HG03095 (cell line): ENCODE data around the gene BATF3.
A peak's percentile ranks its signal among the peaks of the same experiment; 100 is the strongest.

Experiments
- ATAC-seq: cut with Tn5 transposase; IDR thresholded peaks from one replicate; pipeline ENCODE4 v1.9.1; 2021; ENCODE audit warnings: moderate library complexity; ENCODE audit not compliant: unreplicated experiment

BATF3 gene

DNA sequence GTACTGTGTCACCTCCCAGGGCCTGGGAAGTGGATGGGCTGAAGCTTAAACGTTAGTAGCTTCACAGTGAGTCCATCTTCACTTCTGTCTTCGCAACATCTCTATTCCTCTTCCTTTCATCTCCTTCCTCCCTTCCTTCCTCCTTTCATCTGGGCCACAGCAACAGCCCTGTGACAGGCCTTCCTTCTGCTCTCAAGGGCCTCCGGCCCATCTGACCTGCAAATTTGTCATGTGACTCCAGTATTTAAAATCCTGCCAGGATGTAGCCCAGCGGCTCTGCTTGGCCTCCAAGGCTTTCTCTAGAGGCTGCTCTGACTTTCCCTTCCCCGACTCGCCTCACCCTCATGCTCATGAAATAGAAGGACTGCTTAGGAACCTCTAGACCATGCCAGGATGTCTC, 10.9 kb upstream of the BATF3 start:
- ATAC-seq = no peak

DNA sequence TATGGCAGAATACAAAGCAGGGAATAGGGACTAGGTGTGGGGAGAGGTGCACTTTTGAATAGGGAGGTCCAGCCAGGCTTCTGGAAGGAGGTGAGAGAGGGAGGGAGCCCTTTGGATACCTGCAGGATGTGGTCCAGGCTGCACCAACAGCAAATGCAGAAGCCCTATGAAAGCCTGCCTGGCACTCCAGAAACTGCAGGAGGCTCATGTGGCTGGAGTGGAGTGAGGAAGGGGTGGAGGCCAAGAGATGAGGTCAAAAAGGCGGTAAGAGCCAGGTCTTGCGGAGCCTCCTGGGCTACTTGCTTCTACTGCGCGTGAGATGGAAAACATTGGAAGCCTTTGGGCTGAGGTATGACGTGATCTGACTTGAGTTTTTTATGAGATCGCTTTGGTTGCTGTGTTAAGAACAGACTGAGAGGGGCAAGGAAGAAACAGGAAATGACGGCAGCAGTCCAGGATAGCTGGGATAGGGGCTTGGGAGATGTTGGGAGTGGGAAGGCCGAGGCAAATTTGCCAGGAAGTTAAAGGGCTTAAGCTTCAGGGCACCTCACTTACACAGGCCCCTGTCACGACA, 4.4 kb upstream of the BATF3 start:
- no peak for ATAC-seq

DNA sequence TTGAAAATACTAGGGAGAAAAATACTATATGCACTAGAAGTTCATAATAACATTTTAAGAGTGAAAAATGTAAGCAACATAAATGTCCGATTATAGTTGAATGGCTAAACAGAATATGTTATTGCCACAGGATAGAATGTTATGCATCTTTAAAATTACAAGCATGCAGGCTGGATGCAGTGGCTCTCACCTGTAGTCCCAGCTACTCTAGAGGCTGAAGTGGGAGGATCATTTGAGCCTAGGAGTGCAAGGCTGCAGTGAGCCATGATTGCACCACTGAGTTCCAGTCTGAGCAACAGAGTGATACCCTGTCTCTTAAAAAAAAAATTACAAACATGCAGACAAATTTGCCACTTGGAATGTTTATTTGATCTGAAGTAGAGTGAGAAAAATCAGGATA, 3.0 kb upstream of the BATF3 start:
- ATAC-seq = no peak

DNA sequence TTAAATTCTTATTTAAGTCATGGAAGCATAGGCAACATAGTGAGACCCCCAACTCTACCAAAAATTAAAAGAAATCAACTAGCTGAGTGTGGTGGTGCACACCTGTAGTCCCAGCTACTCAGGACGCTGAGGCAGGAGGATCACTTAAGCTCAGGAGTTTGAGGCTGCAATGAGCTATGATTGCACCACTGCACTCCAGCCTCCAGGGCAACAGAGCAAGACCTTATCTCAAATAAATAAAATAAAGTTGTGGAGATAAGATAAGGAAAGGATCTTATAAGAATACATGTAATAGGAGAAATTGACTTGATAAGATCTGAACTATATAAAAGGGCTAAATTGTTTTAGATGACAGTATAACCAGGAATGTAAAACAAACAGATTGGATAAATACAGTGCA, 2.3 kb upstream of the BATF3 start:
- ATAC-seq = no peak

DNA sequence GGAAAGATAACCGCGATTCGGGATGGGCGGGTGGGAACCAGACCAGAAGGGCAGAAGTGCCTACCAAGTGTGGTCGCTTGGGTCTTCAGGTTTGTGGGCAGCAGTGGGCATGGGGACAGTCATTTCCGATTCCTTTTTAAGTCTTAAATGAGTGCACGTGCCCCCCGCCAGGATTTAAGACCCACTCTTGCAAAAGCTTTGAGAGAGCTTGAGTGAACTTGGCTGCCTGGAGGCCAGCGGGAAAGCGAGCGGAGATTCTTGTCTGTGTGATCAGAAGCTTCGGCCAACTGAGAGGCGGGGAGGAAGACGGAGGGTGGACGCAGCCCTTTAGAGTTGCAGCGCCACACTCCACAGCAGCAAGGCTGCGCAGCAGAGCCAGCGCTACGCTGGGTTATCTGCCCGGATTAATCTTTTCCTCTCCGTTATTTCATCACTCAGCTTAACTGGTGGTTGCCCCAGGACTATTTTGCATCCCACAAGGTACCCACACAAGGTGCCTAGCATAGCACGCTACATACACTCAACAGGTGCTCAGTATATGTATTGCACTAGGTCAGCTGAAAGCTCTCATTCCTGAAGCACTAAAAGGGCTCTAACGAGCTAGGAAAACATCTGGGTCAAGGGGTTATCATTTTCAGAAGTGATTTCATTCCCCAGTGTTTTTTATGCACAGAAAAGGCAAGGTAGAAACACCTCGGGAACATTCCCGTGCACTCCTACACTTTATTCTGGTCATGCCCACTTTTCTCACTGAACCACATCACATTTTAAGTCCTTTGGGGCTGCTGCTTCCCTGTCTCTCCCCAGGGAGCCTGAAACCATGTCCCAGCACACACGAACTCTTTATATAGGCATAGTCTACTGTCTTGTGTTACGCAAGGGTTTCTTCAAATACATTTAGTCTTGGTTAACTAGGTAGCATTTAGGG, 1.5 kb upstream of the BATF3 start:
- no peak for ATAC-seq

DNA sequence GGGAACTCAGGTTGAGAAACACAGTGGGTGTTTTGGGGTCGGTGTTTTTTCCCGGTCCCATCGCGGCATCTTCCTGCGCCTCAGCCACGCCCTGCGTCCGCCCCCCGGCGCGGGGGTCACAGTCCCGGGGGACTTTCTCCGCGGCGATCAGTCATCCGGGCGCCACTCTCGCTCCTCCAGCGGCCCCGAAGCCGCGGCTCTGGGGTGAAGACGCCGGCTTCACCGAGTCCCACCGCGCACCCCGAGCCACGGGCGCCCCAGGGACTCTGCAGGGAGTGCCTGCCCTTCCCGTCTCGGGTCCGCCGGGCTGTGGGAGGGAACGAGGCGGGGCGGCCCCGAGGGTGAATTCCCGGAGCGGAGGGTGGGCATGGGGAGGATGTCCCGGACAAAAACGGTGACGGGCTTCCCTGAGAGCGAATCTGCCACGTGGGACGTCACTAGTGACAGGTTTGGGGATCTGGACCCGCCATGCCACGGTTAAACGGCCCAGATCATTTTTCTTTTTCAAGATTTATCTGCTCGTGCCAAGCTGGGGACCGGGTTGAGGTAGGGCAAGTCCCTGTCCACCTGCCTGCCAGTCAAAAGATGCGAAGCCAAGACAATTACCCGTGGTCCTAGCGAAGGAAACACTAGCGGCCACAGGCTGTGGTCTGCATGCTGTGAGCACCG, 717 bp upstream of the BATF3 start:
- ATAC-seq = no peak

DNA sequence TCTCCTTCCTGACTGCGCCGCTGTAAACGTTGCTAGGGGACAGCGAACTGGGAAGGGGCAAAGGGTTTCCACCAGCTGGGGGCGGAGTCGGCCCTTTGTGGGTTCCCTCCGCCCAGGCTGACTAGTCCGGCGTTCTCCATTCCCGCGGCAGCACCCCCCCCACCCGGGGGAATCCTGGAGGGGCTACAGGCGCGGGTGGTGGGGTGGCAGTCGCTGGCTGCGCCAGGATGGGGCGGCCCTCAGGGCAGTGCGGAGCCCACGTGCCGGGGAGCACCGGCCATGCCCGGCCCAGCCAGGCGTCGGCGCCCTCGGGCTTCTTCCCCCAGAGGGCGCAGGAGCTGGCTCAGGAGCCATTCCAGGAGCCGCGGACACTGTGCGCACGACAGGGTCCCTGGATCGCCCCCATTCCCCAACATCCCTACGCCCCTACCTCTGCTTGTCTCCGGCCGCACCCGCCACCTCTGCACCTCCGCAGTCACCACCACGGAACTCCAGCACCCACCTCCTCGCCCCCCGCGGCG, 476 bp downstream of the BATF3 start:
- ATAC-seq = peak; percentile 55

DNA sequence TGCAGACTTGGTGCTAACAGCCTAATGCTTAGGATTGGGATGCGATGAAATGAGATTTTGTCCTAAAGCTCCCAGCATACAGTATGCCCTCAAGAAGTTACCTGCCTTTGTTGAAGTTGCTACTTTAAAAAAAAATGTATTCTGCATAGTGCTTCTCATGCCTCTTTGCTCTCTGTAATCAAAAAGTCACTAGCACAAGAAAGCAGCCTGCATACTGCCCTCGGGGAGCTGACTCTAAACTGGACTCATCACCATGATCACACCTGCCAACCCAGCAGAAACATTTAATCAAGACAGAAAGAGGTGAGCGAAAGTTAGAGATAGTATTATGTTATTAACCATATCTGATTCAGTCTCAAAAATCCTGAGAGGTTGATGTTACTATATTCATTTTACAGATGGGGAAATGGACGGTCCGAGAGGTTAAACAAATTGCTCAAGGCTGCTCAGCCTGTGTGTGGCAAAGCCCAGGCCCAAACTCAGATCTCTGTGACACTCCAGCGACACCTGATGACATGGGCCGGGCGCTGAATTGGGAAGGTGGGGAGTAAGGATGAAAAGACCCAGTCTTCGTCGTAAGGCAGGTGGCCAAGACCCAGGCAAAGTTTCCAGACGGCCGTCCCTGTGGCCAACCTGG, 1.1 kb downstream of the BATF3 start:
- peak; percentile 20 for ATAC-seq

DNA sequence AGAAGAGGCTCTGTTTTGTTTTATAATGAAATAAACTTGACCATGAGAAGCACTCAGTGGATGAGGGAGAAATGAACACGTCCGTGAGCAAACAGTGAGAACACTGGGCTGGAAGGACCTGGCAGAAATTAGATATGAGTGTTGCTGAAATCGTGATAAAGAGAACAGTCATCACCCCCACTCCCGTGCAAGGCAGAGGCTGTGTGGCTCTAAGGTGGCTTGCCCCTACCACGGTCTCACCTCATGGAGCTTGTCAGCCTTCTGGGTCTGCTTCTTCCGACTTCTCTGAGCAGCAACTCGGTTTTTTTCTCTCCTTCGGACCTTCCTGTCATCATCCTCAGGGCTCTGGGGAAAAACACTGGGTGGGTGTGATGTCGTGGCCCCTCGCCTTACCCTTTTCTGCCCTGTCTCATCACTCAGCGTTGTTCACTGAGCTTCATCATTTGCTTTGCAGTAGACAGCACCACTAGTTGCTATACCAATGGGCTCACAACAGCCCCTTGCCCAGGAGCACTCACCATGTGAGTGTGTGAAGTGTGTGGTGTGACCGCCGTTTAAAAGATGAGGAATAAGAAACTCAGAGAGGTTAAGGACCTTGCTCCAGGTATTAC, 2.8 kb downstream of the BATF3 start:
- ATAC-seq = no peak

DNA sequence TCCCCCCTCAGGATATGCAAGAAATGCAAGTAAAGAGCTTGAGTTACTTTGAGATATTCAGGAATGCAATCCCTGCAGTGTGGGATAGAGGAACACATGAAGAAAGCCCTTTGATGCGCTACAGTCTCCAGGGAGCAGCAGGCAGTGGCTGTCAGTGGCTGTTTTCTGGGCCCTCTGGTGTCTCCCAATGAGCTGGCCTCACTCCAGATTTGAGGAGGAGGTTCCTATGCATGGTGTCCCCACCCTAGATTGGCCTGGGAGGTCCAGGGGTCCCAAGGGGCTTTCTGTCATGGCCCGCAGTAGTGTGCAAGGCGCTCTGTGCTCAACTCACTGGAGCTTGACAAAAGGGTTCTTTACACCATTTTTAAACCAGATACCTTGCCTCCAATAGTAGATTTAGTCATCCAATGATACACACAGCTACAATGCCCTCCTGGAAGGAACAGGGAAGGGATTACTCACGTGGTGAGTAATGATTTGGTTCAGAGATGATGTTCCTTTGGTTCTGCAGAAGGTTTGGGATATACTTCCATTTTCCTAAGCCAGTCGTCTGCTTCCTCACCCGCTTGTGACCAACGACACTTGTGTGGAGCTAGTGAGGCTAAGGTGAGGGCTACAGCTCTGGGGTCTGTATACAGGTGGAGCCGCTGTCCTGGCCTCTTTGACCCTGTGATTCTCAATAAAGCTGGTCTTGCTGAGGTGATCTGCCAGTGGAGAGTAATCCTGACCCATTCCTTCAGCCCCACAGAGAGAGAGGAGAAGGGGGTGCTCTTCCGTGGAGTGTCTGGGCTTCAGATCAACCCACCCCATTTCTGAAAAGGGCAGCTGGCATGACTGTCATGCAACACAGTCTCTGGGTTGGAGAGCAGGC, 6.6 kb downstream of the BATF3 start:
- ATAC-seq = no peak

DNA sequence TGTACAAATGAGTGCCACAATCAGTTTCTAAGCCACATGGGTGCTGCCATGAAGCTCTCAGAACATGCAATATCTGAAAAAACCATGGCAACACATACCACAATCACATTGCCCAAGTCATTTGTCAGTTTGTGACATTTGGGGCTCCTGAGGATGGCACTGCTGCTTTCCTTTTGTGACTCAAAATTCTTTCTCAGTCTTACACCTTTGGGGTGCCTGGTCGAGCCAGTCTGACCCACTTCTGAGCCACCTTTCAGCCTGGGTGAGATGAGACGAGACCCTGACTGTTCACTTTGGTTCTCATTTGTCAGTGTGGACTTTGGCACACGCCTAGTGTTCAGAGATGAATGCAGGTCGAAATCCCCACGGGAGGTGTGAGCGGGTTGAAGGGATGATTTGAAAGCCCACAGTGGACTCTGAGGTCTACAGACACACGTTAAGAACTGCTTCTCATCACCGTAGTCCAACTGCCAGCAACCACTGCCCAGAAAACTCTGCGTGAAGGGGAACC, 8.0 kb downstream of the BATF3 start:
- no peak for ATAC-seq

DNA sequence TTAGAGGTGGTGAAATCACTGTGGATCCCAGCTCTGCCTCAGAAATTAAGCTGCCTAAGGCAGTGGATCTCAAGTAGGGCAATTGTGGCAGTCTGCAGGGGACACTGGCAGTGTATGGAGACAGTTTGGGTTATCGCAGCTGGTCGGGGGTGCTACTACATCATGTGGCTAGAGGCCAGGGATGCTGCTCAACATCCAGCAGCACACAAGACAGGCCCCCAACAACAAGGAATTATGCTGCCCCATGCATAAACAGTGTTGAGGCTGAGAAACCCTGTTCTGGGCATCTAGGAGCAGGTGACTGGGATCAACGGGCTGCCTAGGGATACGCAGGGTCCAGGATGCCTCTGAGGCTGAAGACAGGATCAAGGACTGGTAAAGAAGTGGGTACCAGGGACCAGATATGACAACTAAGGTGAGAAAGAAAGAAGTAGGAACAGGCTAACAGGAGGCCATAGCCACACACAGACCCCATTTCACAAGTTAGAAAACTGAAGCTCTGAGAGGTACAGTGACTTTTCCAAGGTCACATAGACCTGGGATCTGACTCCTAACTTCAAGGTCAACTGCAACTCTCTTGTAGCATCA, 8.7 kb downstream of the BATF3 start:
- ATAC-seq = no peak

DNA sequence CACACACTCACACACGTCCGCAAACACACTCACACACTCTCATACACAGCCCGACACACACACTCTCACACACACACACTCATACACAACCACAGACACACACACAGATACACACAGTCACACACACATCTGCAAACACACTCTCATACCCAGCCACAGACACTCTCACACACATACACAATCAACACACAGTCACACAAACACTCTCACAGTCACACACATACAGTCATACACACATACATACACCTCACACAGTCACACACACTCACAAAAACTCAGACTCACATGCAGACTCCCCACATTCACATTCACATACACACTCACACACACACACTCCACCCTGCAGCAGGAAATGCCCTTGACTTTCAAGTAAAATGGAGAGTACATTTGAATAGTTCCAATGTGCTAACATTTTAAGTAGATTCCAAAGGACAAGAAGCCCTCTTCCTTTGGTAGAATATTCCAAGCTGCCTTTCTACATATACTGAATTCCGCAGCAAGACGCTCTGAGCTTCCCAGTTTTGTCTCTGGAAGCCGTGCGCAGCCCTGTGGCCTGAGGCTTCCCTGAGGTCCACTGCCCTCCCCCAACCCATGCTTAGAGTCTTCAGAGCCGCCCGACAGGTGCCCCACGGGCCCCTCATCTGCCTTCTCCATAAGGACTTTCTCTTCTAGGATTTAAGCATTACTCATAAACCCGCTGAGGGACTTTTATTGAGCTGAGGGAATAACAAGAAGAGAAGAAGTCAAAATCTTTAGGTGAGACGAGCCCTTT, 9.7 kb downstream of the BATF3 start:
- ATAC-seq = no peak

DNA sequence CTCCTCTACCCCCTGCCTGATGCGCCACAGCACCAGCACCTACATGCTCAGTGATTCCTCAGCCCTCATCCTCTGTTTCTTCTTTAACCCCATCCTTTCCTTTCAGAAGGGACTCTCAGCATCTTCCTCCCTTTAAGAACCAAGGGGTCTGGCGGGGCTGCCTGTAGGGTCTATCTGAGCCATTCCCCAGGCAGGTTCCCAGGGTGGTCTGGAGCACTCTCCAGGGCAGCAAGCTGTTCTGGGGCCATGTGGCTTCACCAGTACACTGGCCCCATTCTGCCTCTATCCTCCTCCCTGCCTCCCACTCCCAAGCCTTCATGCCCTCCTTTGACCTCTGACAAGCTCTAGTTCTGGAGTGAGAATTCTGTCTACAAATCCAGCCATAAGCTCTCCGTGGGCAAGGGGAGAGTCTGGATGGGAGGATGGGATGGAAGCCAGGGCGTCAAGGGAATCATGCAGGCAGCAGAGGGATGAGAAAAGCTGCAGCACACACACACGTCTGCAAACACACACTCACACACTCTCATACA, 10.4 kb downstream of the BATF3 start:
- ATAC-seq = no peak

DNA sequence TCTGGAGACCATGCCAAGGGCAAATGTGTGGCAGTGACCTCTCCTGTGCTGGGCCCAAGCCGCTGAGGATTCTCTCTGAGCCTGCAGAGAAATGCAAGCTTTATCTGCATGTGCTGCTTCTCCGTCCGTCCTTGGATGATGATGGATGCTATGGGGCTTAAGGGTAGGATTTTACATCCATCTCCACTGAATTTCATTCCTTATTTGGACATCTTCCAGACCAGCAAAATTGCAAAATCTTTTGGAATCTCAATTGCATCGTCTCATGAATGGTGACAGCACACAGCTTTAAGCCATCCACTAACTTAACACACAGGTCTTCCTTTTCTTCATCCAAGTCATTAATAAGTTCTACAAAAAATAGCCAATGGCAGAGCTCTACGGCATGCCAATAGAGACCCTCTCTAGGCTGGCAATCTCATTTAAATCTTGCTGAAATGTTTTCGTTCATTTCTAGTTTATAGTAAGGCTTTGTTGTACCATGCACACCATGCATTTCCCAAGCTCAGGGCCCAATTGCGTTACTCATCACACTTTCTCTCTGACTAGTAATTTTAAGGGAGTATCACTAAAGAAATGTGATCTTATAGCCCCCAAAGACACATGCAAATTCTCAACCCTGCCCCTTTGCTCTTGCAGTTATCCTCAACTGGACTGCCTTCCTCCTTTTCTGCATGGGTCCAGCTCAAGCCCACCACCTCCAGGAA, 11.1 kb downstream of the BATF3 start:
- no peak for ATAC-seq

DNA sequence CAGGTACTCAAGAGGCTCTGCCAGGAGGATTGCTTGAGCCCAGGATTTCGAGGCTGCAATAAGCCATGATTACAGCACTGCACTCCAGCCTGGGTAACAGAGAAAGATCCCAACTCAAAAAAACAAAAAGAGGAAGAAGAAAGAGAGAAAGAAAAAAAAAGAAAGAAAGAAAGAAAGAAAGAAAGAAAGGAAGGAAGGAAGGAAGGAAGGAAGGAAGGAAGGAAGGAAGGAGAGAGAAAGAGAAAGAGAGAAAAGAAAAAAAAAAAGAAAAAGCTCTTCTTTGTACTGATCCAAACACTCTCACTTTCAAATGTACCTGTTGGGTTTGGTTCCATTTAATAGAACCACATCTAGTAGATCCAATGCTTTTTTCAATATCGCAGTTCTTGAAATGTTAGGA, 11.8 kb downstream of the BATF3 start:
- no peak for ATAC-seq

DNA sequence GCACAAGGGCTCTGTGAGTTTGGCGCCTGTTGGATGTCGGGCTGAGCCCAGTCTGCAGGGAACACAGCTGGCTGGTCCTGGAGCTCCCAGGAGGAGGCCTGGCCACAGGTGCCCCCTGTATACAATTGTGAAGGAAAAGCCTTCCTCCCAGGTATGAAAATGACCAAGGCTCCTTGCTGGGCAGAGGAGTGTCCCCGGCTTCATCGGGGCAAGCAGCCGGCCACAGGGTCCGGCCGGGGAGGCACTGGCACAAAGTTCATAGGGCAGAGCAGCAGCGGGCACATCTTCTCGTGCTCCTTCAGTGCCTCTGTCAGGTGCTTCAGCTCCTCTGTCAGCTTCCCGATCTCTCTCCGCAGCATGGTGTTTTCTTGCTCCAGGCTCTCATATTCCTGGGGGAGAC, 13.0 kb downstream of the BATF3 start:
- ATAC-seq = no peak

DNA sequence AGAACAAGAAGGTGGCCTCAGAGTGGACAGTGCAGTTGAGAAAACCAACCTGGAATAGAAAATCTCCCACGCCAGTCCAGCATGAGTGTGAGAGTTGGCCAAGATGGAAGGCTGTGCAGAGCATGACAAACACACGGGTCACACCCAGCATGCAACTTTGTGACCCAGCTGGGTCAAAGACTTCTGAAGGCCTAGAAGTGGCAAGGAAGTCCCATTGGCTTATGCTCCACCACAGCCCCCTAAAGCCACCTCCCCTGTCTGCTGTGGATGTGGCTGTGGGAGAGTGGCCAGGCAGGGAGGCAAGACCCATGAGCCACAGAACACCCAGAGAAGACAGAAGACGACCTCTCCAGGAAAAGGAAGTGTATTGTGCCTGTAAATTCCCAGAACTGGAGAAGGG, 13.6 kb downstream of the BATF3 start:
- no peak for ATAC-seq
